GM12878 (cell line): ENCODE data around the gene CLRN1.

Source experiments
- CHD1 ChIP-seq: IDR thresholded peaks from 2 replicates; pipeline ENCODE4 v1.6.1; 2012; ENCODE audit warnings: low read depth, low read length, improper control_type of control experiment
- JUND ChIP-seq: IDR thresholded peaks from 2 replicates; pipeline ENCODE4 v1.6.1; 2012; ENCODE audit warnings: low read depth, mild to moderate bottlenecking, low read length, improper control_type of control experiment, moderate library complexity
- NR2C1 ChIP-seq: fragments of 450-650 bp; IDR thresholded peaks from 2 replicates; pipeline ENCODE4 v1.6.1; 2017; ENCODE audit warnings: antibody characterized with exemption, mild to moderate bottlenecking, moderate library complexity
- YY1 ChIP-seq: IDR thresholded peaks from 2 replicates; pipeline ENCODE4 v1.6.1; 2011; ENCODE audit warnings: low read depth, mild to moderate bottlenecking, low read length
- TF ChIP-seq, protein P1 (sequence below): fragments of 450-650 bp; formaldehyde crosslinking; IDR thresholded peaks from 2 replicates; pipeline ENCODE4 v1.5.0; 2022; ENCODE audit warnings: mild to moderate bottlenecking, missing genetic modification characterization

DNA sequence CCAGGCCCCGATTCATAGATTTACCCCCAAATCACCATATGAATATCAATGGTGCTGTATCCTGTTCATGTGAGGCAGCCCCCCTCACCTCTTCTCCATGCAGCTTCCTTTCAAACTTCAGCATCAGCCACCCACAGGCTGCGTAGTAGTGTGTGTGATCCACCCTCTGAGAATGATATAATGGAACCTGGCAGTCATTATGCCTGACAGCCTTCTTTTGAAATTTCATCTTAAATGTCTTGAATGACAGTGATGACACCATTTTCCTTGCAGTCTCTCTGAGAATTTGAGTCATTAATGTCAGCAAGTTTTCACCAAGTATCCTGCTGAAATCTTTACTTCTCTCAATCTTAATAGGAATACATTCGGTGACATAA, 3.5 kb upstream of the CLRN1 start:
- TF ChIP-seq NR2C1 (no peak), CHD1 (no peak), JUND (no peak), YY1 (no peak)
- TF ChIP-seq, protein P1, sequence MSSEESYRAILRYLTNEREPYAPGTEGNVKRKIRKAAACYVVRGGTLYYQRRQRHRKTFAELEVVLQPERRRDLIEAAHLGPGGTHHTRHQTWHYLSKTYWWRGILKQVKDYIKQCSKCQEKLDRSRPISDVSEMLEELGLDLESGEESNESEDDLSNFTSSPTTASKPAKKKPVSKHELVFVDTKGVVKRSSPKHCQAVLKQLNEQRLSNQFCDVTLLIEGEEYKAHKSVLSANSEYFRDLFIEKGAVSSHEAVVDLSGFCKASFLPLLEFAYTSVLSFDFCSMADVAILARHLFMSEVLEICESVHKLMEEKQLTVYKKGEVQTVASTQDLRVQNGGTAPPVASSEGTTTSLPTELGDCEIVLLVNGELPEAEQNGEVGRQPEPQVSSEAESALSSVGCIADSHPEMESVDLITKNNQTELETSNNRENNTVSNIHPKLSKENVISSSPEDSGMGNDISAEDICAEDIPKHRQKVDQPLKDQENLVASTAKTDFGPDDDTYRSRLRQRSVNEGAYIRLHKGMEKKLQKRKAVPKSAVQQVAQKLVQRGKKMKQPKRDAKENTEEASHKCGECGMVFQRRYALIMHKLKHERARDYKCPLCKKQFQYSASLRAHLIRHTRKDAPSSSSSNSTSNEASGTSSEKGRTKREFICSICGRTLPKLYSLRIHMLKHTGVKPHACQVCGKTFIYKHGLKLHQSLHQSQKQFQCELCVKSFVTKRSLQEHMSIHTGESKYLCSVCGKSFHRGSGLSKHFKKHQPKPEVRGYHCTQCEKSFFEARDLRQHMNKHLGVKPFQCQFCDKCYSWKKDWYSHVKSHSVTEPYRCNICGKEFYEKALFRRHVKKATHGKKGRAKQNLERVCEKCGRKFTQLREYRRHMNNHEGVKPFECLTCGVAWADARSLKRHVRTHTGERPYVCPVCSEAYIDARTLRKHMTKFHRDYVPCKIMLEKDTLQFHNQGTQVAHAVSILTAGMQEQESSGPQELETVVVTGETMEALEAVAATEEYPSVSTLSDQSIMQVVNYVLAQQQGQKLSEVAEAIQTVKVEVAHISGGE: no peak
